Endothelial cell of umbilical vein (primary cell): ENCODE results near the gene NID2.

ENCODE experiments used
- EZH2 ChIP-seq: IDR thresholded peaks from 2 replicates; pipeline ENCODE4 v1.6.1; 2012; ENCODE audit warnings: borderline replicate concordance, low read depth, mild to moderate bottlenecking, moderate library complexity, low read length, inconsistent platforms; ENCODE audit not compliant: severe bottlenecking
- MAX ChIP-seq: IDR thresholded peaks from 2 replicates; pipeline ENCODE4 v1.6.1; 2011; ENCODE audit not compliant: insufficient read depth, insufficient read length

GRCh38 chr14:52055167-52055566 lies 13.7 kb downstream of the NID2 start:
- TF ChIP-seq MAX (no peak), EZH2 (no peak)
